ENCODE measurements around the gene CEACAM16.

CEACAM16 gene, protein sequence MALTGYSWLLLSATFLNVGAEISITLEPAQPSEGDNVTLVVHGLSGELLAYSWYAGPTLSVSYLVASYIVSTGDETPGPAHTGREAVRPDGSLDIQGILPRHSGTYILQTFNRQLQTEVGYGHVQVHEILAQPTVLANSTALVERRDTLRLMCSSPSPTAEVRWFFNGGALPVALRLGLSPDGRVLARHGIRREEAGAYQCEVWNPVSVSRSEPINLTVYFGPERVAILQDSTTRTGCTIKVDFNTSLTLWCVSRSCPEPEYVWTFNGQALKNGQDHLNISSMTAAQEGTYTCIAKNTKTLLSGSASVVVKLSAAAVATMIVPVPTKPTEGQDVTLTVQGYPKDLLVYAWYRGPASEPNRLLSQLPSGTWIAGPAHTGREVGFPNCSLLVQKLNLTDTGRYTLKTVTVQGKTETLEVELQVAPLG

GRCh38 chr19:44698492-44699201 lies at the start of gene CEACAM16:
Gene CEACAM16, plus strand, starts transcription at chr19:44699151. Its CDS starts 2,306 bp downstream, at chr19:44701457.
- Mint-ChIP-seq H3K4me1 (peaks cover 15% of the 10 kb centered on the region), H3K27me3 (ENCODE audit: low read depth, poor library complexity) (peaks cover 15% of the 10 kb centered on the region), H3K27ac (no peak within 1 kb of the TSS), H3K4me3 (no peak within 1 kb of the TSS), H3K36me3 (ENCODE audit: low read depth) (no peaks in the 10 kb centered on the region), H3K9me3 (no peaks in the 10 kb centered on the region)
- TF ChIP-seq, protein P1, sequence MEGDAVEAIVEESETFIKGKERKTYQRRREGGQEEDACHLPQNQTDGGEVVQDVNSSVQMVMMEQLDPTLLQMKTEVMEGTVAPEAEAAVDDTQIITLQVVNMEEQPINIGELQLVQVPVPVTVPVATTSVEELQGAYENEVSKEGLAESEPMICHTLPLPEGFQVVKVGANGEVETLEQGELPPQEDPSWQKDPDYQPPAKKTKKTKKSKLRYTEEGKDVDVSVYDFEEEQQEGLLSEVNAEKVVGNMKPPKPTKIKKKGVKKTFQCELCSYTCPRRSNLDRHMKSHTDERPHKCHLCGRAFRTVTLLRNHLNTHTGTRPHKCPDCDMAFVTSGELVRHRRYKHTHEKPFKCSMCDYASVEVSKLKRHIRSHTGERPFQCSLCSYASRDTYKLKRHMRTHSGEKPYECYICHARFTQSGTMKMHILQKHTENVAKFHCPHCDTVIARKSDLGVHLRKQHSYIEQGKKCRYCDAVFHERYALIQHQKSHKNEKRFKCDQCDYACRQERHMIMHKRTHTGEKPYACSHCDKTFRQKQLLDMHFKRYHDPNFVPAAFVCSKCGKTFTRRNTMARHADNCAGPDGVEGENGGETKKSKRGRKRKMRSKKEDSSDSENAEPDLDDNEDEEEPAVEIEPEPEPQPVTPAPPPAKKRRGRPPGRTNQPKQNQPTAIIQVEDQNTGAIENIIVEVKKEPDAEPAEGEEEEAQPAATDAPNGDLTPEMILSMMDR (IDR thresholded peaks at IDR 0.05): no peak
- no peak for DNase-seq

- Mint-ChIP-seq H3K36me3 (ENCODE audit: low read depth) (peaks cover 33% of the 10 kb centered on the region), H3K9me3 (no peaks in the 10 kb centered on the region), H3K4me1 (no peaks in the 10 kb centered on the region), H3K27me3 (ENCODE audit: low read depth, poor library complexity) (no peaks in the 10 kb centered on the region), H3K27ac (peak overlapping the region; percentile 54), H3K4me3 (no peak overlapping the region)
- DNase-seq: no peak
- TF ChIP-seq, protein P1 (IDR thresholded peaks at IDR 0.05): no peak
Observed at GRCh38 chr19:44649578-44650145, 49.3 kb upstream of the CEACAM16 start.

GRCh38 chr19:44653343-44653742 lies 45.6 kb upstream of the CEACAM16 start:
- TF ChIP-seq, protein P1 (IDR thresholded peaks at IDR 0.05): no peak
- peaks cover 66% of the 10 kb centered on the region for H3K36me3 Mint-ChIP-seq (ENCODE audit: low read depth)
- H3K27me3 Mint-ChIP-seq (ENCODE audit: low read depth, poor library complexity): no peaks in the 10 kb centered on the region
- H3K4me3 Mint-ChIP-seq: no peak overlapping the region
- H3K4me1 Mint-ChIP-seq: no peaks in the 10 kb centered on the region
- no peak for DNase-seq
- no peak overlapping the region for H3K27ac Mint-ChIP-seq
- H3K9me3 Mint-ChIP-seq: no peaks in the 10 kb centered on the region

- H3K4me1 Mint-ChIP-seq: no peaks in the 10 kb centered on the region
- H3K27ac Mint-ChIP-seq: no peak overlapping the region
- H3K9me3 Mint-ChIP-seq: no peaks in the 10 kb centered on the region
- TF ChIP-seq, protein P1 (IDR thresholded peaks at IDR 0.05): peak; percentile 26
- DNase-seq: peak; percentile 58
- peaks cover 67% of the 10 kb centered on the region for H3K36me3 Mint-ChIP-seq (ENCODE audit: low read depth)
- H3K4me3 Mint-ChIP-seq: no peak overlapping the region
- no peaks in the 10 kb centered on the region for H3K27me3 Mint-ChIP-seq (ENCODE audit: low read depth, poor library complexity)
Observed at GRCh38 chr19:44653977-44654774, 44.8 kb upstream of the CEACAM16 start.

DNA sequence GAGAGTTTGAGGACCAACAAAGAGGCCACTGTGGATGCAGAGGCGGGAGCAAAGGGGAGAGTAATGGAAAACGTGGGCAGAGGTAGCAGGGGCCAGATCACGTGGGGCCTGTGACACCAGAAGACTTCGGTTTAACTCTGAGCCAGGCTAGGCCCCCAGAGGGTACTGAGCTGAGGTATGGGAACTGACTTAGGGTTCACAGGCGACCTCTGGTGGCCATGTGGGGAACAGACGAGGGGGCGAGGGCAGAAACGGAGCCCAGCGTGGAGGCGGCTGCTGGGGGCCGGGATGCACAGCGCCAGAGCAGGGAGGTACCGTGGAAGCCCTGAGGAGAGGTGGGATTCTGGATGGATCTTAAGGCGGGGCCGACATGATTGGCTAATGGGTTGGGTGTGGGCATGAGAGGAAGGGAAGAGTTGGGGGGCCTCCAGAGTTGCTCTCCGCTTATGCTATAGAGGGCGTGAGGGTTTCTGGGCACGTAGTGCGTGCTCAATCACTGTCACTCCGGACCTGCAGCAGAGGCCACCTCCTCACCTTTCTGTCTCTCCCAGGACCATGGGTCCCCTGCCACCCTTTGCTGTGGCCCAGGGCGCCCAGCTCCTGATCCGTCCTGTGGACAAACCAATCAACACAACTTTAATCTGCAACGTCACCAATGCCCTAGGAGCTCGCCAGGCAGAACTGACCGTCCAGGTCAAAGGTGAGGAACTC lies 41.6 kb upstream of the CEACAM16 start:
- DNase-seq: peak; percentile 82
- H3K4me1 Mint-ChIP-seq: no peaks in the 10 kb centered on the region
- H3K27me3 Mint-ChIP-seq (ENCODE audit: low read depth, poor library complexity): peaks cover 4% of the 10 kb centered on the region
- no peaks in the 10 kb centered on the region for H3K9me3 Mint-ChIP-seq
- H3K4me3 Mint-ChIP-seq: no peak overlapping the region
- TF ChIP-seq, protein P1 (IDR thresholded peaks at IDR 0.05): peak; percentile 88
- peaks cover 58% of the 10 kb centered on the region for H3K36me3 Mint-ChIP-seq (ENCODE audit: low read depth)
- no peak overlapping the region for H3K27ac Mint-ChIP-seq
